Heart right ventricle (tissue), 16 donors: ENCODE results near the gene PLXND1. TPM values are rescaled to one million over a fixed set of nuclear protein-coding genes. Genes with fewer than 3 reads are reported as not detected.

Experiments
- ATAC-seq, 8 donors: fragments of 200-7000 bp; cut with Tn5 transposase; one replicate each; pipeline ENCODE4 v1.9.1; 2020; ENCODE audit warnings: mild to moderate bottlenecking in 8 of 8, moderate library complexity in 8 of 8, moderate number of reproducible peaks in 1 of 8
- DNase-seq, 2 donors: peaks; one replicate each; pipeline ENCODE4 v3.0.0-alpha.2; 2020
- H3K27ac ChIP-seq, 10 donors: fragments of 200-600 bp; sonication (generic) in 2 of 10; one replicate each; pipeline versions ENCODE4 v1.5.0 to v1.8.0; 2020 to 2022; ENCODE audit warnings: mild to moderate bottlenecking in 3 of 10
- H3K27me3 ChIP-seq, 7 donors: fragments of 200-600 bp; one replicate each; pipeline ENCODE4 v1.8.0; 2021 to 2022; ENCODE audit warnings: mild to moderate bottlenecking in 2 of 7
- H3K36me3 ChIP-seq, 9 donors: fragments of 200-600 bp; sonication (generic) in 1 of 9; one replicate each; pipeline versions ENCODE4 v1.5.0 to v1.8.0; 2020 to 2022; ENCODE audit warnings: mild to moderate bottlenecking in 2 of 9
- H3K4me1 ChIP-seq, 9 donors: fragments of 200-600 bp; sonication (generic) in 1 of 9; one replicate each; pipeline versions ENCODE4 v1.5.0 to v1.8.0; 2020 to 2022; ENCODE audit warnings: mild to moderate bottlenecking in 4 of 9
- H3K4me3 ChIP-seq, 10 donors: fragments of 200-600 bp; sonication (generic) in 2 of 10; one replicate each; pipeline versions ENCODE4 v1.5.0 to v1.8.0; 2020 to 2022; ENCODE audit warnings: mild to moderate bottlenecking in 7 of 10, moderate library complexity in 2 of 10
- H3K9me3 ChIP-seq, 11 donors: fragments of 200-600 bp in 10 of 11; sonication (generic) in 2 of 11; one replicate each; pipeline versions ENCODE4 v1.5.0 to v1.8.0; 2013 to 2022; ENCODE audit warnings: mild to moderate bottlenecking in 2 of 11, control low read depth in 1 of 11, moderate library complexity in 1 of 11
- CTCF ChIP-seq, 9 donors: fragments of 200-600 bp; sonication (generic) in 2 of 9; IDR thresholded peaks; one replicate each; pipeline versions ENCODE4 v1.5.0 to v1.8.0; 2021 to 2022; ENCODE audit warnings: antibody characterized with exemption in 9 of 9, mild to moderate bottlenecking in 5 of 9, moderate library complexity in 1 of 9
- WGBS, 2 donors: extraction: QIAGEN DNeasy Blood & Tissue Kit; methylation state at CpG; one replicate each; pipeline ENCODE4 v1.1.7; 2013; ENCODE audit warnings: inconsistent platforms in 1 of 2; 5-methylcytosine and 5-hydroxymethylcytosine counted together
- intact Hi-C, 10 donors: fragments of 100-400 bp; cut with DNase I; formaldehyde crosslinking; loops; one replicate each; pipeline versions ENCODE4 v1.11.1 to v1.14.2; 2022
- polyA plus RNA-seq, 2 donors: library from polyadenylated mRNA; stranded (reverse); fragments of 200-250 nt; gene quantifications; one replicate each; pipeline ENCODE4 v1.2.3, GENCODE V29; 2013
- total RNA-seq, 10 donors: library from RNA; stranded (reverse); fragmentation: NEBNext Ultra II Directional in 3 of 10; extraction: Animal tissue kit (Norgen Biotek cat#: 25700) in 3 of 10; gene quantifications; one replicate each; pipeline versions ENCODE4 v1.2.1 to v1.2.4, GENCODE V29; 2021 to 2023
- donor health status: Arrhythmogenic right ventricular cardiomyopathy.
- donor health status: ischemic (EF 13 %, LVEDD 7.1; RV severe dilation, severe dysfunction).
- donor health status: healthy with polysubstance abuse.
- donor health status: DM: no; HTN: yes; CAD: no.
- donor health status: DM: no; HTN: no; CAD: no.
- donor health status: ischemic (EF 25% LVEDD 6.9; RV normal size, moderate dysfunction).
- donor health status: ischemic (EF 25% LVEDD 5.7; RV mildly dilated, moderate dysfunction).
- donor health status: healthy.
- donor health status: DM: yes; HTN: yes; CAD: no.
- donor health status: Ischemic cardiomyopathy.
- donor health status: ischemic (EF 35%, LVEDD 5.7; RV mildly dilated, moderate dysfunction).
- donor health status: nonischemic (EF 11% LVEDD 7.7; RV severe dilation, severe dysfunction).
- donor health status: DM: yes; HTN: yes; CAD: no.
- donor health status: PGD.
- donor health status: ischemic (EF 29% LVEDD 5.4; RV normal size, mild dysfunction).
- donor health status: nonischemic (EF 23%, LVEDD 6.1; RV moderate dilation, normal function).

The PLXND1 gene
- total and polyA plus RNA-seq, 12 donors: 40.9 to 169 (median 65.8) TPM

- ATAC-seq: no peak
- Histone ChIP-seq H3K36me3 (peaks cover 0 to 23% (median 0%) of the 10 kb centered on the region in 9 donors), H3K27me3 (no peaks in the 10 kb centered on the region), H3K4me3 (no peak overlapping the region), H3K4me1 (peaks cover 0 to 17% (median 0%) of the 10 kb centered on the region in 9 donors), H3K27ac (no peak overlapping the region), H3K9me3 (no peaks in the 10 kb centered on the region)
- DNase-seq: no peak
- WGBS, 2 donors: 95 to 98% methylated on average over 5 of the region's 5 CpGs
- intact Hi-C loops: no loop called here
- no peak for TF ChIP-seq CTCF (IDR thresholded peaks at IDR 0.05)
Measured at GRCh38 chr3:129522953-129523352, 83.5 kb downstream of the PLXND1 start.

GRCh38 chr3:129521611-129522010 lies 84.9 kb downstream of the PLXND1 start:
- WGBS, 2 donors: 83 to 88% methylated on average over 8 of the region's 8 CpGs
- Histone ChIP-seq H3K27ac (no peak overlapping the region), H3K36me3 (peaks cover 0 to 32% (median 0%) of the 10 kb centered on the region in 9 donors), H3K4me1 (peaks cover 0 to 15% (median 0%) of the 10 kb centered on the region in 9 donors), H3K9me3 (no peaks in the 10 kb centered on the region), H3K4me3 (no peak overlapping the region), H3K27me3 (no peaks in the 10 kb centered on the region)
- intact Hi-C loops: no loop called here
- no peak for TF ChIP-seq CTCF (IDR thresholded peaks at IDR 0.05)
- ATAC-seq (no peak), DNase-seq (no peak)

GRCh38 chr3:129520960-129521359 lies 85.5 kb downstream of the PLXND1 start:
- ATAC-seq: no peak
- WGBS, 2 donors: 89 to 90% methylated on average over 4 of the region's 4 CpGs

GRCh38 chr3:129519896-129520715 lies 86.4 kb downstream of the PLXND1 start:
- H3K36me3 ChIP-seq: peaks cover 0 to 33% (median 0%) of the 10 kb centered on the region in 9 donors
- ATAC-seq: no peak

More at GRCh38 chr3:129520960-129521359, 85.5 kb downstream of the PLXND1 start:
- no peak for TF ChIP-seq CTCF (IDR thresholded peaks at IDR 0.05)
- Histone ChIP-seq H3K4me1 (peaks cover 0 to 10% (median 0%) of the 10 kb centered on the region in 9 donors), H3K27me3 (no peaks in the 10 kb centered on the region), H3K9me3 (no peaks in the 10 kb centered on the region), H3K27ac (no peak overlapping the region), H3K36me3 (peaks cover 0 to 32% (median 0%) of the 10 kb centered on the region in 9 donors), H3K4me3 (no peak overlapping the region)
- intact Hi-C loops: no loop called here
- no peak for DNase-seq

More at GRCh38 chr3:129519896-129520715, 86.4 kb downstream of the PLXND1 start:
- Histone ChIP-seq H3K4me3 (no peak overlapping the region), H3K27me3 (no peaks in the 10 kb centered on the region), H3K4me1 (peaks cover 0 to 2% (median 0%) of the 10 kb centered on the region in 9 donors), H3K9me3 (no peaks in the 10 kb centered on the region), H3K27ac (no peak overlapping the region)
- intact Hi-C loops: no loop called here
- TF ChIP-seq CTCF (IDR thresholded peaks at IDR 0.05): no peak
- 91 to 94% methylated on average over 15 of the region's 15 CpGs for WGBS, 2 donors
- DNase-seq: no peak
